NCI-H2081 (cell line): Measurements from ENCODE around the gene PPDPF.

Experiments used
- DNase-seq, 2 experiments: peaks; one replicate each; lab custom pipeline; 2025; lab: John Stamatoyannopoulos, UW

PPDPF gene

DNA sequence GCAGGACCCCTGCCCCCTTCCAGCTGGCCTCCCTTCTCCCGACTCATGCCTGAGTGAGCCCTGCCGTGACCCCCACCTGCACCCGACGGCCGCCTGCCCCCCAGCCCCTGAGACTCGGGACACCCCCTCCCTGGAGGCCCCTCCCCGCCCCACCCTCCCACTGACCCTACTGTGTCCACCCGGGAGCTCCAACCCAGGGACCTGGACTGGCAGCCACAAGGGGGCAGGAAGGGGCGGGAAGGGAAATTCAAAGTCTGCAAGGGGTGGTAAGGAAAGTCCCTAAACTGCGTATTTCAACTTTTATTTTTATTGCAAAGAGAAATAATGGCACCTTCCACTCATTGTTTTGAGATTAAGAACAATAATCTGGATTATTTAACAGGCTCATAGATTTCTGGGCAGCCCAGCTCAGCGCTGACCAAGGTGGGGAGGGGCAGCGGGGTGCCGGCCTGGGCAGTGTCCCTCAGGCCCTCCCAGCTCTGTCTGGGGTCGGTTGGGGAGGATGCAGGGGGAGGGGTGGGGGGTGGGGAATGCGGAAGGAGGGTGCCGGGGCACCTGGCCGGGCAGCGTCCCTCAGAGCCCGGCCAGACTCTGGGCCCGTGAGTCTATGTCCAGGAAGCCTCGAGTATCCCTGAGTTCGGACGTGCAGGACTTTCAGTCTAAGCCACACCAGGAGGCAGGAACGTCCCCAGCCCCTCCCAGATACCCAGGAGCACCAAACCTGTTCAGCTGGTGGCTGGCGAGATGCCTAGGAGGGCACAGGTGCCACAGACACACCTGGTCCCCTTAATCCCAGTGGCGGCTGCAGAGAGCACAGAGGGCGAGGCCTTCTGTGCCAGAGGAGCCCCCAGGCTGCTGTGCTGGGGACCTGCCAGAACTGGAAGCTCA lies 17.9 kb downstream of the PPDPF start:
- peak; percentile 54 to 84 for DNase-seq

DNA sequence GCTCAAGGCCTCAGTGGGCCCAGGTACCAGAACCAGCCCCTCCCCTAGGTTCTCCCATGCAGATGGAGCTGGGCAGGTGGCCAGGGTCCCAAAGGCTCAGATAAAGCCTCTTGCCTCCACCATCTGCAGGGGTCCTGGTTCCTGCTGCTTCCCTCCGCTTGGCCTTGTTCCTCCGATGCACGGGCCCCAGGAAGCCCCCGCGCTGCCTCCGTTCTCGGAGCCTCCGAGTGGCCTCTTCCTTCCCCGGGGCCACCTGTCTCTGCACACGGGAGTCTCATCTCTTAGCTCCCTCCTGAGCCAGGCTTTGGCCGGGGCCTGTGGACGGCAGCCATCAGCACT lies 18.5 kb downstream of the PPDPF start:
- DNase-seq = no peak

DNA sequence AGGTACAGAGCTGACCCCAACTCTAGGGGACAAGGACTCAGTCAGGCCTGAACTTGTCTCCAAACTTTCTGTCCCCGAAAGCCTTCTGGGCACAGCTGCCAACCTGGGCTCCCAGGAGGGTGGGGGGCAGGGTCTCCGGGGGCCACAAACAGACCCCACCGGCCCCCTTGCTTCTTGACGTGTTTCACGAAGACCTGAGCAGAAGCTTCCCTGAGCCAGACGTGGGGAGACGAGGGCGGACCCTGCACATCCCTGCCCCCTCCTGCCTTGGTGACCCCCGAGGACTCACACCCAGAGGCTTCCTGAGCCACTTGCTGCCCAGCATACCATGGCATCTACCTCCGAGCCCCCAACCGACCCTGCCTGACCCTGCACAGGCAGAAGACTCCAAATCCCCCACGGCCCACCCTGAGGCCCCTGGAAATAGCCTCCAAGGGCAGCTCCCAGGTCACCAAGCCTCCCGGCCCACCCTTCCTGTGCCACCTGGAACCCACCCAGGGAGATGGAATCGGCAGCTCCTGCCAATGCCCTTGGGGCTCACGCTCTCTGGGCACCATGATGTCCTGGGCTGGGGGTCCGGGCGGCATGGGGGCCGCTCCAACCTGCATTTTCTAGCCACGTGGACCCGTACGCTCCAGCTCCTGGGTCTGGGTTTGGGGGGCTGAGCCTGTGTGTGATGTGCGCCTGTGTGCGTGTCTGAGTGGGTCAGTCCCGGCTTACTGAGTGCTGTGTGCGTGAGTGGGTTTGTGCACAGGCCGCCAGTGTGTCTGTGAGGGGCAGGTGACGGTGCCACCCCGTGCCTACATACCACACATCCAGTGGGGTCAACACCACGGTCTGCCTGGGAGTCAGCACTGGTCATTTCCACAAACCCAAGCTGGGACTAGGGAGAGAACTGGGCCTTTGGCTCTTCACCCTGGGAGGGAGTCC lies 19.1 kb downstream of the PPDPF start:
- no peak for DNase-seq

DNA sequence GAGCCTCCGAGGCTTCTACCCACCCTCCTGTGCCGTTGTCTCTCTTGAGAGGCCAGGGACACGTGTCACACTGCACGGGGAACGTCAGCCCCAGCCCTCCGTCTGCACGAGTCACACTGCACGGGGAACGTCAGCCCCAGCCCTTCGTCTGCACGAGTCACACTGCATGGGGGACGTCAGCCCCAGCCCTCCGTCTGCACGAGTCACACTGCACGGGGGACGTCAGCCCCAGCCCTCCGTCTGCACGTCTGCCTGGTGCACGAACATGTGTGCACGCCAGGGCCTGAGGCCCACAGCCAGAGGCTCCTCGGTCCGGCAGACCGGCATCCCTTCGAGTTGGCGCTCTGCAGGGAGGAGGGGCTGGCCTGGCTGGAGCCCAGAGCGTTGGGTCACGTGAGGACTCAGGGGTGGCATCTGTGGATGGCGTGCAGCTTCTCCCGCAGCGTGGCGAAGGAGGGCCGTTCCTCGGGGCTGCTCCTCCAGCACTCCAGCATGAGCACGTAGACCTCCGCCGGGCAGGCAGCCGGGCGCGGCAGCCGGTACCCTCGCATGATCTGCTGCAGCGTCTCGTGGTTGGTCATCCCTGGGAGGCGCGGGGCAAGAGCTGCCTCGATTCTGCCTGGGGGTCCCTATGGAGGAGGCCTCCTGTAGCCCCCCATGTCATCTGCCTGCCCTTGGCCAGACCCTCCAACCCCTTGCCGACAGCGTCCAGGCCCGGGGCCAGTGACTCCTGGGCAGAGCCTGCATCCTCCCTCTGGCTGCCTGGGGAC lies 20.0 kb downstream of the PPDPF start:
- no peak for DNase-seq

DNA sequence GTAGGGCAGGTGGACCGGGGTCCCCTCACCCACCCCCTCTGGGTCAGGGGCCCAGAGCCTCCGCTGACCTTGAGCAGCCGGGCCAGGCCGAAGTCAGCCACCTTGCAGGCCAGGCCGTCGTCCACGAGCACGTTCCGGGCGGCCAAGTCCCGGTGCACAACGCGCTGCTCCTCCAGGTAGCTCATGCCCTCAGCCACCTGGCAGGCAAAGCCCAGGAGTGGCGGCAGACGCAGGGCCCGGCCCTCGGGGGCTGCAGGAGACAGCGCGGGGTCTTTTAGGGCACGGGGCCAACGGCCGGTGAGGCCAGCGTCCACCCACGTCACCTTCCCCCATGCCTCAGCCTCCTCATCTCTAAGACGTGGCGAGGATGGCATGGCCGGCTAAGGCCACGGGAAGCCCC lies 20.8 kb downstream of the PPDPF start:
- DNase-seq = no peak

DNA sequence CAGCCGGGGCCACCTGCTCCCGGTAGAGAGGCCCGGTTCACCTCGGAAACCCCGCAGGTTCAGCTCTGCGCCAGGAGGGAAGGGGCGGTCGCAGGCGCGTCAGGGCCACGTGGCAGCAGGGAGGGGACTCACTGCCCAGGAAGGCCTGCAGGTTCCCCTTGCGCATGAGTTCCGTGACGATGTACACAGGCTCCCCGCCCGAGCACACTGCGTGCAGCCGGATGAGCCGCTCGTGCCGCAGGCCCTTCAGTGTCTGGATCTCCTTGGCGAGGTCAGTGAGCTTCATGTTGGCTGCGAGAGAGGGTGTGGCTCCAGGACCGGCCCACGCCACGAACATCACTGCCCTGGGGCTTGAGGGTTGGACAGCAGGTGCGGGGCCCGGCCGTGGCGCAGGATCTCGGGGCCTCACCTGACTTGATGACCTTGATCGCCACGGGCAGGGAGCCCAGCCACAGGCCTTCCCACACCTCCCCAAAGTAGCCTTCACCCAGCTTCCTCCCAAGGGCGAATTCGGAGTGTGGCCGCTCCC lies 21.5 kb downstream of the PPDPF start:
- no peak for DNase-seq

DNA sequence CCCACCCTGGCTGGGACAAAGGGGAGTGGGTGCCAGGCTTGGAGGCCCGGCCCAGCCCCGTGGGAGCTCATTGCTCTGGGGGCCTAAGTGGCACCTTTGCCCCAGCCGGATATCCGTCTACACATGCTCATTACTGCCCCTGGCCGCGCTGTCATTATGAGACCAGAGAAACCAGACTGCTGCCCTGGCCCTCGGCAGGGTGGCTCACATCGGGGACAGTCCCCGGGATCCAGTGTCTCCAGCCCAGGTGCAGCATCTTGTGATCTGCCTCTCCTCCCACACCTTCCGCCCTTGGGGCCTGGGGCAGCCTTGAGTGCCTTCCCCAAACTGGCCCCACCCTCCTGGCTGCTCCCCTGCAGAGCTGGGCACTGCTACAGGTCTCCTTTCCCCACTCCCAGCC lies 22.1 kb downstream of the PPDPF start:
- no peak for DNase-seq

DNA sequence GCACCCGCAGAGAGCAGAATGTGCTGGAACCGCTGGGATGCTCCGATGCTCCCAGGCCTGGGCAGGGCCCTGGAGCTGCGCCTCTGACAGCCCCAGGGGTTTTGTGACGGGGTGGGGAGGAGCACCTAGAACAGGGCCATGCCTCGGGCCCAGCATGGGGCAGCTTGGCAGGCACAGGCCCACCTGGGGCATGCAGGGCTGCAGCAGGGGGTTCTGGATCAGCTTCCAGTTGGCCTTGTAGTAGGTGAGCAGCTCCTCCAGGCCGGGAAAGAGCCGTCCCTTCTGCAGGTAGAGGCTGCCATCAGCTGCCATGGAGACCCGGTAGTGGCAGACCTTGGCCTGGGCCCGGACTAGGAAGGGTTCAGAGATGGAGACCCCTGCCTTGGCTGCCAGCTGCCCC lies 22.6 kb downstream of the PPDPF start:
- DNase-seq = no peak

DNA sequence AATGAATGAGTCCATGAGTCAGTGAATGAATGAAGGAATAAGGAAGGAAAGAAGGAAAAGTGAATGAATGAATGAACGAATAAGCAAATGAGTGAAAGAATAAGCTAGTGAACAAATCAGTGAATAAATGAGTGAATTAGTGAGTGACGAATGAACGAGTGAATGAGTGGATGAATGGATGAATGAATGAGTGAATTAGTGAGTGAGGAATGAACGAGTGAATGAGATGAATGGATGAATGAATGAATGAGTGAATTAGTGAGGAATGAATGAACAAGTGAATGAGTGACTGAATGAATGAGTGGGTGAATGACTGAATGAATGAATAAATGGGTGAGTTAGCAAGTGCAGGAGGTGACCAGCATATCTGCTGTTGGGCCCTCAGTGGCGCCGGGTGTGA lies 23.2 kb downstream of the PPDPF start:
- no peak for DNase-seq

DNA sequence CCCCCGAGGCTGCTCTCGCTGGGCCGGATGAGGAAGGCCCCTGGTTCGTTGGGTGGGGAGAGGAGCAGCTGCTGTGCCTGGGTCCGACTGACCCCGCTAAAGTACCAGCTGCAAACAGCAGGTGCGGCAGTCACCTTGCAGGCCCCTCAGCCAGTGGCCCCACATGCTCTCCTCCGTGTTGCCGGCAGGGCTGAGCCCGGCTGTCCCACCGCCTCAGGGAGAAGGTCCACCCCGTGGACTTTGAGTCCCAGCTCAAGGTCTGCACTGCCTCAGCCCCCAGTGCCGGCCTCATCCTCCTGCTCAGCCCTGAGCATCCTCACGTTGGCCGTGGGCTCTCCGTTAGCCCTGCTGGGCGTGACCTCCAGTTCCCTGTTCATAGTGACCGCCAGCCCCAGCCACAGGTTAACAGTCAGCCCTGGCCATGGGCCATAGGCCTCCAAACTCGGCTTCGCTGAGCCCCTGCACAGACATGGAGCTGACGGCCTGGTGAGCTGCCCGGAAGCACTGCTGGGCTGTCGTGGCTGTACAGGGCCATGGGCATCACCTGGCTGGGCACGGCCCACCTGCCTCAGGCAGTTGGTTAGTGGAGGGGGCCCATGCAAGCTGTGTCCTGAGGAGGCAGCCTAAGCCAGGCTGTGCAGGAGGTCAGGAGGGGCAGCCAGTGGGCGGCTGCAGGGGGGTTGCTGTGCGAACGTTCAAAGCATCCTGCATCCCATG lies 23.8 kb downstream of the PPDPF start:
- no peak for DNase-seq

DNA sequence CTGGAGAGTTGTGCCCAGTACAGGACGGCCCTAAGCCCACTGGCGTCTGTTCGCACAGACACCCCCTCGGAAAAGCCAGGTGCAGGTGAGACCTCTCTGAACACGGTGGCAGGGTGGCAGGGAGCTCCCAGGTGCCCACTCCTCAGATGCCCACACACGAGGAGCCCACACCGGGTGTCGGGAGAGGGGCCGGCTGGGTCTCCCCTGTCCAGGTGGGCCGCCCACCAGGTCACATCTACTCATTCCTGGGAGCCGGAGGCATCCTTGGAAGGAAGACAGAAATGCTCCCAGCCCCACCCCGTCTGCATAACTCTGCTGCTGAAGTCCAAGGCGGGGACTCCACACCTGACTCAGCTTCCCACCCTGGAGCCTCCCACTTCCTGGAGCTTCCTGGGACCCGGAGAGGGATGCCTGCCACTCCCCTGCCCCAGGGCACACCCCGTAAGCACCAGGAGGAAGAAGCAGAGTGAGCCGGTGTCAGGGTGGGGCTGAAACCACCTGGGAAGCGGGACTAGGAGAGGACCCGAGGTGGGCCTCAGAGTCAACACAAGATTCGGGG lies 24.5 kb downstream of the PPDPF start:
- DNase-seq = no peak

DNA sequence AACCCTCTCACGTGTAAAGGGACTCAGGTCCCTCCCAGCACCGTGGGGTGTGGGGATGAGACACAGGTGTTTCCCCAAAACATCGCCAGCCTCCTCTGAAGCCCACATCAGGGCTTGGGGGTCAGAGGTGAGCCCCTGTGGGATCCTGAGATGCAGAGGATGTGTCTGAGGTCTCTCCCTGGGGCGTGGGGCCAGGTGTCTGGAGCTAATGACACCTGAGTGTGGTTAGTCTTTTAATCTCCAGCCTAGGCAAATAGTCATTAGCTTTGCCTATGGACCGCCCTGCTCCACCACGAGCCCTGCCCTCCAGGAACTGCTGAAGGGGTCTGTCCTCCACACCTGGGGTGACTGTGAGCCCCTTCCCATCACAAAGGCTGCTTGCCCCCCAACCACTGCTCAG lies 25.2 kb downstream of the PPDPF start:
- DNase-seq = no peak

DNA sequence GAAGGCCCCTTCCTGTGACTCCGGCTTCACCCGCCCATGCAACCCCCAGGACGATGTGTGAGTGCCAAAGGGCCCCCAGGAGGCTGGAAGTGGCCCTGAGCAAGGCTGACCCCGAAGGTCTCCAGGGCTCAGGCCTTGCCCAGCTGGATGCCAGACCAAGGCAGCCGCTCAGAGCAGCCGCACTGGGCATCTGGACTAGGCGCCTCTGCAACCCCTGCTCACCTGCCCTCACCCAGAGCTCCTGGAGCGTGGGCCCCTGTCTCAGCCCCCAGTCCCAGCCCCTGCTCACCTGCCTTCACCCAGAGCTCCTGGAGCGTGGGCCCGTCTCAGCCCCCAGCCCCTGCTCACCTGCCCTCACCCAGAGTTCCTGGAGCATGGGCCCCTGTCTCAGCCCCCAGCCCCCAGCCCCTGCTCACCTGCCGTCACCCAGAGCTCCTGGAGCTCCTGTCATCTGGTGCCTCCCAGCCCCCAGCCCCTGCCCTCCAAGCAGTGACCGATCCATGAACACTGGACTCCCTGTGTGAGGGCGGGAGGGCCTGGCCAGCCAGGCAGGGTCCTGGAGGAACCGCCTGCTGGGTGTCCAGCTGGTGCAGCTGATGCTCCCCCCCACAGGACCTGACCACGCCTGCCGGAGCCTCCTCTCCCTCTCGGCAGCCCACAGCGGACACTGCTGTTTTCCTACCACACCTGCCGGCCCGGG lies 25.8 kb downstream of the PPDPF start:
- DNase-seq = no peak

DNA sequence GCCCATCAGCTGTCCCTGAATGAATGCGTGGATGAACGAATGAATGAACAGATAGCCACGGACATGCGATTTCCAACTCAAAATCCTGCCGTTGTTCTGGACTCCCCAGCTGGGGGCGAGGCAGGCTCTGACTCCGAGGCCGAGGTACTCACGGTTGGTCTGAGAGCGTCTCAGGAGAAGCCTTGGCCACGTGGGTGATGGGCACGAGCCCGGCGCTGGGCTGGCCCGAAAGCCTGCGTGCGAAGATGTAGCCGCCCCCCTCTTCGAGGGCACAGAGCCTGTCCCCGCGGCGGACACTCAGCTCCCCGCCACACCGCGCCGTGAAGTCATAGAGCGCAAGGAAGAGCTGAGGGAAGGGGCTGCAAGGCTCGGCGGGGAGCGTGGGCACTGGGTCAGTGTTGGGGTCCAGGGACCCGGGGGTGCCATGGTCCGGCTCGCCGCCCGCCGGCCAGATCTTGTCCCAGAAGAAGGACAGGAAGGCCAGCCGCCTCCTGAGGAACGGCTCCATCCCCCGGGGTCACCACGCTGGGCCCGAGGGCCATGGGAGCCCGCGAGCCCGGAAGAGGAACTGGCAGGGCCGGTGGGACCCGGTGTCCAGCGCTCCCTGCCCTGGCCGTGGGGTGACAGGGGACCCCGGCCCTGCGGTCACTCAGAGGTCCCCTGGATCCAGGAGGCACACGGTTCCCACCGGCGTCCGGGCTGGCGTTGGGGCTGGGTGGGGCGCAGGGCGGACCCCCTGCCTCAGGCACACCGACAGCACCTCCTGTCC lies 26.6 kb downstream of the PPDPF start:
- DNase-seq = no peak

DNA sequence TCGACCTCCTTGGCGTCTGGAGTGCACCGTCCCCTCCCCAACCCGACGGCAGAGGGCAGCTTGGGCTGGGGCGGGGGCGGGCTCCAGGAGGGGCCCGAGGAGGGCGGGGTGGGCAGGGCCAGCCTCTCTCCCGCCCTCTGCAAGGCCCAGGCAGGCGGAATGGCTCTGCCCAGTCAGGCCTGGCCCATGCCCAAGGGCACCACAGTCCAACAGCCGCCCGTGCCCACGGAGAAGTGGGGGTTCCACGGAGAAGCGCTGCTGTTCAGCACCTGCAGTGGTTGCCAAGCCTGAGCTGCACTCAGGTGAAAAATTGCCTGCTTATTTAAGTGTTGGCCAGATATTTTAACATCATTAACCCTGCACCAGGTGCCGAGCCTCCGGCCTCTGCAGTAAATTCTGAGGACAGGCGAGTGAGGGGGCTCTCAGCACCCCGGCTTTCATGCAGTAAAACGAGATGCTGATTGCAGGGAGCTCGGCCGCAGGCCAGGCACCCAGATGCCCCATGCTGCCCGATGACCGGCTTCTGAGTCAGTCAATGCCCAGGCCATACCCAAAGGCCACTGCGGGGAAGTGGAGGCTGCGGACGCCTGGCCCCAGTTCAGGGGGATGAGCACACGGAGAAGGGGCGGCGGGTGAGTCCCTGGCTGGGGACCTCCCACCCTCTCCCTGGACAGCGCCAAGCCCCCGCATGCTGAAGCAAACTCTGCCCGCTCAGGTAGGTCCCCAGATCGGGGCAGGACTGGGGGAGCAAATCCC lies 27.3 kb downstream of the PPDPF start, which contains the start of gene SRMS:
SRMS (minus strand) TSS at position 25 of the 756 bp plus-strand sequence. CDS start 286 bp downstream, outside the sequence.
- DNase-seq = no peak

DNA sequence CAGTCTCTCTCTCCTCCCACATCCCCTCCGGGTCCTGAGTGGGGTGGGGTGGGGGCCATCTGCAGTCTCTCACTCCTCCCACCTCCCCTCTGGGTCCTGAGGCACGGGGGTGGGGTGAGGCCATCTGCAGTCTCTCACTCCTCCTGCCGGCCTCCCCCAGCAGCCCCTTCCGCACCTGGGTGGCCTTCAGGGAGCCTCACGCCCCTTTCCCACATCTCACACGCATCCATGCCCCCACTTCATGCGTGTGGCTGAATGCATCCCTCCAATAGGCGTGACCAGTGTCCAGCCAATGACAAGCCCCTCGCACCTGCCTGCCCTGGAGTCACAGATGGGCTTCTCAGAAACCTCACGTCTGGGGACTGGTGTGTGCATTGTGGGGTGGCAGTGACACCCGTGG lies 28.0 kb downstream of the PPDPF start:
- DNase-seq = no peak

DNA sequence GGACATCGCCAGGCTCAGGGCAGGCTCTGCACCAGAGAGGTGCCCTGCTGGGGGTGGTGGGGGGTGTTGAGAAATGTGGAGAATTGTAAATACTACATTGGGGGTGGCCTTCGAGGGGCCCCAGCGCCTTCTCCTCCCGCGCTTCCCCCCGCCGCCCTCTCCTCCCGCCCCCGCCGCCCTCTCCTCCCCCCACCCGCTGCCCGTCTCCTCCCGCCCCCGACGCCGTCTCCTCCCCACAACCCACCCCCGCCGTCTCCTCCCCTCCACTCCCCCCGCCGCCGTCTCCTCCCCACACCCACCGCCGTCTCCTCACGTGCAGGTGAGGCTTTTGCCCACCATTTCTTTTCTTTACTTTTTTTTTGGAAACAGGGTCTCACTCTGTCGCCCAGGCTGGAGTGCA lies 28.5 kb downstream of the PPDPF start:
- no peak for DNase-seq

DNA sequence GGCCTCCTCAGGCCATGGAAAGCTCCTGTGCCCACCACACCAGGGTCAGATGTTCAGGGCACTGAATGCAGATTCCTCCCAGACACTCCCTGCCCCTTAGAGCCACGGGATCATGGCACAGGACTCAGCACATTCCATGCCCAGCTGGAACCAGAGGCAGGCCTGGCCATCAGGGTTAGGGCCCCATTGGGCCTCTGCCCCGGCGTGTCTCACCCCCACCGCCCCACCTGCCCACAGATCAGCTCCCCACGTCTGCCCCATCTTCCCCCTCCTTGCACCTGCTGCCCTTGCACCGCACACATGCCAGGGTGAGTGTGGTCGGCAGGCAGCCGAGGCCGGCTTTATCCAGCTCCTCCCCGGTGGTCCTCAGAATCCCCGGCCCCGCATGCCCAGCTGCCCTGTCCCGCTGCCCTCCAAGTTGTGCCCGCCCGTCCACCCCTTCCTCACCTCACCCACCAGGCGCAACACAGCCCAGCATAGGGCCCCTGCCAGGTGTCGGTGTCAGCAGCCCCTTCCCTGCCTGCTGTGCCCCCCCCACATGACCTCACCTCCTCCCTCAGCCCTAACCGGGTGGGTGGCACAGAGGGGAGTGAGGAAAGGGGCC lies 29.2 kb downstream of the PPDPF start:
- no peak for DNase-seq
